ENCODE results near the gene CYP2D6. TPM values are rescaled to one million over a fixed set of nuclear protein-coding genes. Genes with fewer than 3 reads are reported as not detected.

CYP2D6 gene
- total and polyA plus RNA-seq, 2 of the 8 experiments (the other 6 are each of a cell fraction or from before 2014, with no cell fraction given) = 0.93 to 1.7 TPM

DNA sequence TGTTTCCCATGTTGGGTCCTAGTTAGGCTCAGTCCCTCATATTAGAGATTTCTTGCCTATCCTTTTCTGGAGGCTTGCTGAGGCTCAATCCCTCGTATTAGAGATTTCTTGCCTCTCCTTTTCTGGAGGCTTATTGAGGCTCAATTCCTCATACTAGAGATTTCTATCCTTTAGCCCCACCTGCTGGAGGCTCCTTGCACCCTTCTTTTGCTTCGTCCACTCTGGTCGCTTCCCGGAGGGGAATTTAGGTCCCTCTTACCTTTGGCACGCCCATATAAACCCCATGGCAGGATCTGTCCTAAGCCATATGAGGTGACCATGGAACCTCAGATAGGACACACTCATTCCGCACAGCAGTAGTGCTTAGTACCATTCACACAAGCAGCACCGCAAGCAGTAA lies 15.9 kb downstream of the CYP2D6 start:
- peak; percentile 87 for FAIRE-seq
- CTCF ChIA-PET (ENCODE audit: partially characterized antibody) = interaction anchor here (0.6 to 7.3 kb wide), 4 partner anchors 38 to 162 kb away, joined by 3 to 116 read pairs (median 4); partner anchors contain the start of gene SEPTIN3
- Histone ChIP-seq H2BK15ac (ENCODE audit: low read length) (no peak overlapping the region), H3K14ac (ENCODE audit: insufficient read length) (no peak overlapping the region), H2BK5ac (ENCODE audit: low read depth, low read length) (no peak overlapping the region), H3K56ac (replicated peaks; ENCODE audit: insufficient read length, low read depth, low read length) (no peak overlapping the region), H2AK5ac (ENCODE audit: low read depth, low read length) (no peak overlapping the region), H4K8ac (ENCODE audit: extremely low read depth, insufficient read depth, low read length) (no peak overlapping the region), H3K79me1 (ENCODE audit: low read depth, low read length) (no peaks in the 10 kb centered on the region), H4K5ac (ENCODE audit: insufficient read length, low read depth, low read length) (no peak overlapping the region), H3K9me3 (ENCODE audit: insufficient read depth in 2 of 2, low read depth in 1 of 2, low read length in 1 of 2) (no peaks in the 10 kb centered on the region), H3K4me3 (ENCODE audit: extremely low read depth in 1 of 4, insufficient read depth in 2 of 4, low read depth in 3 of 4, low read length in 4 of 4) (no peak overlapping the region), H3K27ac (ENCODE audit: low read depth, low read length) (no peak overlapping the region), H2AFZ (ENCODE audit: low read length) (no peak overlapping the region), H3K18ac (ENCODE audit: extremely low read depth, low read length) (no peak overlapping the region), H3K23me2 (ENCODE audit: low read depth, low read length) (no peaks in the 10 kb centered on the region), H3K4me2 (ENCODE audit: insufficient read depth in 1 of 2, low read depth in 2 of 2, low read length in 2 of 2) (no peak overlapping the region), H3K79me2 (ENCODE audit: control insufficient read depth in 1 of 2, insufficient read depth in 2 of 2, low read length in 2 of 2) (no peaks in the 10 kb centered on the region), H3K23ac (ENCODE audit: insufficient read length) (no peak overlapping the region), H3K4me1 (replicated peaks in 1 of 4; ENCODE audit: control insufficient read depth in 3 of 4, insufficient read depth in 4 of 4, low read length in 3 of 4) (peaks cover 0 to 3% (median 1%) of the 10 kb centered on the region in 4 experiments; a peak in 3 of 7 replicates), H4K91ac (replicated peaks; ENCODE audit: insufficient read length, low read length) (no peak overlapping the region), H3K27me3 (replicated peaks in 1 of 4; ENCODE audit: control insufficient read depth in 3 of 4, extremely low read depth in 1 of 4, insufficient read depth in 3 of 4, low read length in 3 of 4) (peaks cover 0 to 1% (median under 1%) of the 10 kb centered on the region in 4 experiments; a peak in 3 of 7 replicates), H3K4ac (replicated peaks; ENCODE audit: insufficient read length, low read depth, low read length) (no peak overlapping the region), H2BK12ac (ENCODE audit: low read depth, low read length) (peak overlapping the region; percentile 20; the same call in 1 of the 2 replicates), H4K20me1 (replicated peaks in 1 of 2; ENCODE audit: control insufficient read depth in 1 of 2, insufficient read depth in 2 of 2, low read length in 2 of 2) (no peaks in the 10 kb centered on the region), H2BK20ac (ENCODE audit: low read length) (no peak overlapping the region), H3K9ac (replicated peaks in 1 of 4; ENCODE audit: extremely low read depth in 1 of 4, low read depth in 3 of 4, low read length in 3 of 4) (0 out of 7 replicates have a peak overlapping the region, but pooled peaks of 1 of the 4 experiments have one; percentile 0), H2BK120ac (replicated peaks; ENCODE audit: low read depth, low read length) (no peak overlapping the region), H3K36me3 (ENCODE audit: control insufficient read depth in 2 of 4, insufficient read depth in 4 of 4, low read length in 3 of 4) (no peaks in the 10 kb centered on the region)
- DNase-seq (ENCODE audit: low read depth in 1 of 2, low spot score in 2 of 2) = peak in 1 of 2 experiments; percentile 80
- POLR2A ChIA-PET (ENCODE audit: partially characterized antibody) = no interaction called here
- TF ChIP-seq RAD21 (IDR thresholded peaks at IDR 0.05 in 1 of 2, conservative IDR thresholded peaks at IDR 0.05 in 1 of 2; ENCODE audit: low read depth in 2 of 2, low read length in 2 of 2) (peak; percentile 83), KDM5A (IDR thresholded peaks at IDR 0.05; ENCODE audit: low read length) (no peak), SP2 (IDR thresholded peaks at IDR 0.05; ENCODE audit: low read length) (no peak)
- TF ChIP-seq, protein P1, sequence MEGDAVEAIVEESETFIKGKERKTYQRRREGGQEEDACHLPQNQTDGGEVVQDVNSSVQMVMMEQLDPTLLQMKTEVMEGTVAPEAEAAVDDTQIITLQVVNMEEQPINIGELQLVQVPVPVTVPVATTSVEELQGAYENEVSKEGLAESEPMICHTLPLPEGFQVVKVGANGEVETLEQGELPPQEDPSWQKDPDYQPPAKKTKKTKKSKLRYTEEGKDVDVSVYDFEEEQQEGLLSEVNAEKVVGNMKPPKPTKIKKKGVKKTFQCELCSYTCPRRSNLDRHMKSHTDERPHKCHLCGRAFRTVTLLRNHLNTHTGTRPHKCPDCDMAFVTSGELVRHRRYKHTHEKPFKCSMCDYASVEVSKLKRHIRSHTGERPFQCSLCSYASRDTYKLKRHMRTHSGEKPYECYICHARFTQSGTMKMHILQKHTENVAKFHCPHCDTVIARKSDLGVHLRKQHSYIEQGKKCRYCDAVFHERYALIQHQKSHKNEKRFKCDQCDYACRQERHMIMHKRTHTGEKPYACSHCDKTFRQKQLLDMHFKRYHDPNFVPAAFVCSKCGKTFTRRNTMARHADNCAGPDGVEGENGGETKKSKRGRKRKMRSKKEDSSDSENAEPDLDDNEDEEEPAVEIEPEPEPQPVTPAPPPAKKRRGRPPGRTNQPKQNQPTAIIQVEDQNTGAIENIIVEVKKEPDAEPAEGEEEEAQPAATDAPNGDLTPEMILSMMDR (IDR thresholded peaks at IDR 0.05; ENCODE audit: control extremely low read depth in 1 of 3, insufficient read depth in 1 of 3, low read depth in 1 of 3, low read length in 3 of 3) = peak; percentile 61 to 77 (median 70)
- WGBS, 2 experiments (ENCODE audit: extremely low coverage in 1 of 2, insufficient coverage in 1 of 2, insufficient read length in 1 of 2, insufficient replicate concordance in 2 of 2, low coverage in 1 of 2, low lambda C conversion rate in 2 of 2, missing lambda C conversion rate in 1 of 2) = 25% methylated on average over 7 of the region's 7 CpGs; no CpG with 5 or more reads in 1 of the 2 experiments

All from H1 (cell line).